GM18951 (cell line): ENCODE results near the gene CRLF2.
"Not testable (repeated sequence)": the region's sequence is repeated elsewhere in the genome, so short reads cannot be mapped to it uniquely, and the experiment has no call there.

Source experiments
- POLR2A ChIP-seq: IDR thresholded peaks from 4 replicates; pipeline ENCODE4 v1.6.1; 2011; ENCODE audit warnings: mild to moderate bottlenecking; ENCODE audit not compliant: insufficient read length, insufficient read depth; ENCODE audit errors: extremely low read depth
- in situ Hi-C: fragments of 300-500 bp; cut with MboI; formaldehyde crosslinking; loops from one replicate; pipeline ENCODE4 v1.12.0; 2022; ENCODE audit warnings: low sequenced_read_pairs, mixed read lengths, inconsistent platforms; ENCODE audit not compliant: unreplicated experiment

The CRLF2 gene

DNA sequence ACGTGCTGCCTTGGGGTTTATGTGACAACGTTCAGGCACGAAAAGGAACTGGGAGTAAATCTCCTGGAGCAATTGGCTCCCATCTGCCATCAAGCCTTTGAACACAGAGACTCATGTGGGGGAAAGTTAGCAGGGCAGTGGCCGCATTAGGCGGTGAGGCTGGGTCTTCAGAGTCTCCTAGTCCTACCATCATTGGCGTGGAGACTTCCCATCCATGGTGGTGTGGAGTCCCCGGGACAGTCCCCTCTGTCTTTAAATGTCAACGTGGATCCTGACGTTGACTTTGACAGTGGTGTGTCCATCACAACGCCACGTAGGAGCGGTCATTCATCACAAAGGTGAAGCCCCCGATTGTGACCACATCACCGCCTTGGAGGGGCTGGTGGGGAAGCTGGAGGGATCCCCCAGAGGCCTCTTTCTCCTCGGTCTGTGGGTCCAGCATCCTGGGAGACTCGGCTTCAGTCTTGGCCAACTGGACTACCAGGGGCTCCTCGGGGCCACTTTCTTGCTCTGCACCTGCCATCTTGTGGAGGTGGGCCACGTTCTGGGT is 21.8 kb downstream of the CRLF2 start:
- in situ Hi-C loops, result no loop called here
- no peak for TF ChIP-seq POLR2A

DNA sequence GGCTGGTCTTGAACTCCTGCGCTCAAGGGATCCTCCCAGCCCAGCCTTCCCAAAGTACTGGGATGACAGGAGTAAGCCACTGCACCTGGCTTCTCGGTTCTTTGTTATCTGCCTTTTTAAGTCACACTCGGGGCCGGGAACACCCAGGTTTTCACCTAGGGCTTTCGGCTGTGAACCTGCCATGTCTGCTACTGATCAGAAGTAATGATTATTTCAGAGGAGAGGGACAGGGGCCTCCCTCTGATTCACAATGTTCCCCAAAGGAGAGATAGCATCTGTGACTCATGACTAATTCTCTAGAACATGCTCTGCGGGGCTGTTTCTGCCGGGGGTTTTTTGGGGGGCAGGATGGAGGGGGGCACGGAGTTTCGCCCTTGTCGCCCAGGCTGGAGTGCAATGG is 26.9 kb downstream of the CRLF2 start:
- in situ Hi-C loops, result no loop called here
- TF ChIP-seq POLR2A, result no peak

DNA sequence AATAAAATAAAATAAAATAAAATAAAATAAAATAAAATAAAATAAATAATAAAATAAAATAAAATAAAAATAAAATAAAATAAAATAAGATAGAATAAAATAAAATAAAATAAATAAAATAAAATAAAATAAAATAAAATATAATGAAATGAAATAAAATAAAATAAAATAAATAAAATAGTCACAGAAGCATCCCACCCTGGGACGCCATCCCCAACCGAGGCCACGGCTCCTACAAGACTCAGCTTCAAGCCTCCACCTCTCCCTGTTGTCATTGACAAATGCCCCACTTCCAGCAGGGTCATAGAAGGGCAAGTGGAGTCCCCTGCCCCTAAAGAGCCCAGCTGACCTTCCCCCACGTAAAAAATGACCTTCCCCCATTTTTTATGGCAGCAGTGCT is 30.2 kb downstream of the CRLF2 start:
- no peak for TF ChIP-seq POLR2A
- in situ Hi-C loops, result no loop called here

DNA sequence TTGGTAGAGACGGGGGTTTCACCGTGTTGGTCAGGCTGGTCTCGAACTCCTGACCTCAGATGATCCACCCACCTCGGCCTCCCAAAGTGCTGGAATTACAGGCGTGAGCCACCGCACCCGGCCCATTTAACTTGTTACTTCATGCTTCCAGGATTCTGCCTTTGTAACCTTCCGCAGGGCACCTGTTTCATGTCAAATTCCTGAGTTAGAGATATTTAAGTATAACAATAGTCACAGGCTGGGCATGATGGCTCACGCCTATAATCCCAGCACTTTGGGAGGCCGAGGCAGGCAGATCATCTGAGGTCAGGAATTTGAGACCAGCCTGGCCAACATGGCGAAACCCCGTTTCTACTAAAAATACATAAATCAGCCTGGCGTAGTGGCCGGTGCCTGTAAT is 30.8 kb downstream of the CRLF2 start:
- in situ Hi-C loops, result not testable (repeated sequence)

DNA sequence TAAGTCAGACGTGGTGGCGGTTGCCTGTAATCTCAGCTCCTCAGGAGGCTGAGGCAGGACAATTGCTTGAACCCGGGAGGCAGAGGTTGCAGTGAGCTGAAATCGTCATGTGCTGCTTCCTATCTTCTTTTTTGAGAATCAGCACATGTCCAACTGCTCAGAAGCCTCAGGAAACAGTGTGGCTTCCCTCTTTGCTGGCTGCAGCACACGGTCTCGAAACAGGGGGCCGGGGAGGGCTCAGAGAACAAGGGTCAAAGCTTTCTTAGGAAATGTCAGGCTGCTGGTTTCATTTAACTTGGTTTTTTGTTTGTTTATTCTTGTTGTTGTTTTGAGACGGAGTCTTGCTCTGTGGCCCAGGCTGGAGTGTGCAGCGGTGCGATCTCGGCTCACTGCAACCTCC is 31.3 kb downstream of the CRLF2 start:
- TF ChIP-seq POLR2A, result no peak
- in situ Hi-C loops, result no loop called here

DNA sequence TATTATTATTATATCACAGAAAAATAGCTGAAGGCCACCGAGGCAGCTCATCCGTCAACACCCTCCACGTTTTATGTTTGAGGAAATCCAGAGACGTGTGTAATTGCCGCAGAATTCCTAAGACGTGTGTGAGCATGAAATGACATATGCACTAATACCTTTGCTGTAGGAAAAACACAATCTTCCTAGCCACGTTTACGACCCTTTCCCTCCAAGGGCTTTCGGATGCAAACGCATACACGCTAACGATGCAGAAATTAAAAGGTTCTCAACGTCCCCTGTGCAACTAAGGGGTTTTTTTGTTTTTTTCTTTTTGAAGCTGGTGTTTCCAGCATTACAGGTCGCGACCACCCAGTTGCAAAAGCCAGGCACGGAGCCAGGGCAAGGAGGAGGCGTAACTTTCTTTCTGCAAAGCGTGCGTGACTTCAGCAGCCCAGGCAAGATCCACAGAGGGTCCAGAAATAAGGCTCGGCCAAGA is 33.8 kb downstream of the CRLF2 start:
- in situ Hi-C loops, result no loop called here
- TF ChIP-seq POLR2A, result no peak

DNA sequence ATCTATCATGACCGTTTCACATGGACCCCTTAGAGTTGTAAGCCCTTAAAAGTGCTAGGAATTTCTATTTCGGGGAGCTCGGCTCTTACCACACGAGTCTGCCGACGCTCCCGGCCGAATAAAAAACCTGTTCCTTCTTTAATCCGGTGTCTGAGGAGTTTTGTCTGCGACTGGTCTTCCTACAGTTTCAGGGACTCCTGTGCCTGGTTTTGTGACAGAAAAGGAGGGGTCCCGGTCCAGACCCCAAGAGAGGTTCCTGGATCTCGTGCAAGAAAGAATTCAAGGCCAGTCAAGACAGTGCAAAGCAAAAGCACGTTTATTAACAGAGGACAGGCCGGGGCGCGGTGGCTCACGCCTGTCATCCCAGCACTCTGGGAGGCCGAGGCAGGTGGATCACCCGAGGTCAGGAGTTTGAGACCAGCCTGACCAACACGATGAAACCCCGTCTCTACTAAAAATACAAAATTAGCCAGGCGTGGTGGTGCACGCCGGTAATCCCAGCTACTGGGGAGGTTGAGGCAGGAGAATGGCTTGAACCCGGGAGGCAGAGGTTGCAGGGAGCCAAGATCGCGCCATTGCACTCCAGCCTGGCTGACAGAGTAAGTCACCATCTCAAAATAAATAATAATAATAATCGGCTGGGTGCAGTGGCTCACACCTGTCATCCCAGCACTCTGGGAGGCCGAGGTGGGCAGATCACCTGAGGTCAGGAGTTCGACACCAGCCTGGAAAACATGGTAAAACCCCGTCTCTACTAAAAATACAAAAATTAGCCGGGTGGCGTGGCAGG is 35.7 kb downstream of the CRLF2 start:
- in situ Hi-C loops, result not testable (repeated sequence)

DNA sequence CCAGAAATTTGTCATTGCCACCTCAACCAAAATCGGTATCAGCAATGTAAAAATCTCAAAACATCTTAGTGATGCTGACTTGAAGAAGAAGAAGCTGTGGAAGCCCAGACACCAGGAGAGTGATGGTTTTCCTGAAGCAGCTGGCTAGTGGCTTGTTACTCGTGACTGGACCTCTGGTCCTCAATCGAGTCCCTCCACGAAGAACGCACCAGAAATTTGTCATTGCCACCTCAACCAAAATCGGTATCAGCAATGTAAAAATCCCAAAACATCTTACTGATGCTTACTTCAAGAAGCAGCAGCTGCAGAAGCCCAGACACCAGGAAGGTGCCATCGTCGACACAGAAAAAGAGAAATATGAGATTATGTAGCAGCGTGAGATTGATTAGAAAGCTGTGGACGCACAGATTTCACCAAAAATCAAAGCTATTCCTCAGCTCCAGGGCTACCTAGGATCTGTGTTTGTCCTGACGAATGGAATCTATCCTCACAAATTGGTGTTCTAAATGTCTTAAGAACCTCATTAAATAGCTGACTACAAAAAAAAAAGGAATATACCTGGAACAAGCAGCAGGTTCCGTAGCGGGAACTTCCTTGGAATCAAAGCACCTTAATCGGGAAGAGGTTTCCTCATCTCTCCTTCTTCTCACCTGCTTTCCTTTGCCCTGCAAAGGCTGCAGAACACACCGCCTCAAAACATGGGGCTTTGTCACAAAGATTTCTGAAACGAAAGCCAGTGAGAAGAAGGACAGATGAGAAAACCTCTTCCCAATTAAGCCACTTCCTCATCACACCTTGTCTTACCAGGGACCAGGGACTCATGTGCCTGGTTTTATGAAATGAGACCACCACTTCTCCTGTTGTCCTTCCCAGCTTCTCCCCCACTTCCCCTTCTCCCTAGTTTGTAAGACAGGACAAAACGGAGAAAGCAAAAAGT is 37.6 kb downstream of the CRLF2 start:
- in situ Hi-C loops, result not testable (repeated sequence)

DNA sequence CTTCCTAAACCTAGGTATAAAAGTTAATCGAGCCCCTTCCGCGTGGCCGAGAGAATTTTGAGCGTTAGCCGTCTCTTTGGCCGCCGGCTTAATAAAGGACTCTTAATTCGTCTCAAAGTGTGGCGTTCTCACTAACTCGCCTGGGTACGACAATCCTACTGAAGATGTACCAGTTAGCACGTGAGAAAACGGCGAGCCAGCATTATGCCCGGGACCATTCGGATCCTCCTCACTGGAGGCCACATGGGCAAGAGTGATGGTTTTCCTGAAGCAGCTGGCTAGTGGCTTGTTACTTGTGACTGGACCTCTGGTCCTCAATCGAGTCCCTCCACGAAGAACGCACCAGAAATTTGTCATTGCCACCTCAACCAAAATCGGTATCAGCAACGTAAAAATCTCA is 39.0 kb downstream of the CRLF2 start:
- in situ Hi-C loops, result not testable (repeated sequence)

DNA sequence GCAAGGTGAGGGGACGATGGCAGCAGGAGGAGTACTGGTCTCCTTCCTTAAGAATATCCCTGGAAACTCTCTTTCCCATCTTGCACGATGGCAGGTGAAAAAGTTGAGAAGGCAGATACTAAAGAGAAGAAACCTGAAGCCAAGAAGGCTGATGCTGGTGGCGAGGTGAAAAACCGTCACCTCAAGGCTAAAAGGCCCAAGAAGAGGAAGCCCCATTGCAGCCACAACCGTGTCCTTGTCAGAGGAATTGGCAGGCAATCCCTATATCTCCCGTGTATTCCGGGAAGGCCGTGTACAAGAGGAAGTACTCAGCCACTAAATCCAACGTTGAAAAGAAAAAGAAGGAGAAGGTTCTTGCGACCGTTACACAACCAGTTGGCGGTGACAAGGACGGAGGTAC is 40.0 kb downstream of the CRLF2 start:
- TF ChIP-seq POLR2A, result no peak
- in situ Hi-C loops, result no loop called here

DNA sequence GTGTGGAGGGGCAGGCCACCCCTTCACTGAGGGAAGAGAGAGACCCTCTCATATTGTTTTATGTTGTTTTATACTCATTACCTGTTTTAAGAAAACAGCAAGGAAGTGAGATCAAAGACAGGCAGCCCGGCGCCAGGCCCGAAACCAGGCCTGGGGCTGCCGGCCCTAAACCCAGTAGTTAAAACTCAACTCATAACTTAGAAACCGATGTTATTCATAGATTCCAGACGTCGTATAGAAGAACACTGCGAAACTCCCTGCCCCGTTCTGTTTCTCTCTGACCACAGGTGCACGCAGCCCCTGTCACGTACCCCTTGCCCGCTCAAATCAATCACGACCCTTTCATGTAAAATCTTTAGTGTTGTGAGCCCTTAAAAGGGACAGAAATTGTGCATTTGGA is 40.5 kb downstream of the CRLF2 start:
- in situ Hi-C loops, result not testable (repeated sequence)

DNA sequence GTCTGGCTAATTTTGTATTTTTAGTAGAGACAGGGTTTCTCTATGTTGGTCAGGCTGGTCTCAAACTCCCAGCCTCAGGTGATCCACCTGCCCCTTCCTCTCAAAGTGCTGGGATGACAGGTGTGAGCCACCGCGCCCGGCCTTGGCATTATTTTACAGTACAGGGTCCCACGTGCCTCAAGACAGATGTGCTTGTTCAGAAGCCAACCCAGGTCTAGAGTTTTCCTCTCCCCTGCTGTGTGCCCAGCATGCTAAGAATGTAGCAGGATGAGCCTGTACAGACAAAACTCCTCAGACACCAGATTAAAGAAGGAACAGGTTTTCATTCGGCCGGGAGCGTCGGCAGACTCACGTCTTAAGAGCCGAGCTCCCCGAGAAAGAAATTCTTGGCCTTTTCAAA is 42.2 kb downstream of the CRLF2 start:
- no peak for TF ChIP-seq POLR2A
- in situ Hi-C loops, result no loop called here

DNA sequence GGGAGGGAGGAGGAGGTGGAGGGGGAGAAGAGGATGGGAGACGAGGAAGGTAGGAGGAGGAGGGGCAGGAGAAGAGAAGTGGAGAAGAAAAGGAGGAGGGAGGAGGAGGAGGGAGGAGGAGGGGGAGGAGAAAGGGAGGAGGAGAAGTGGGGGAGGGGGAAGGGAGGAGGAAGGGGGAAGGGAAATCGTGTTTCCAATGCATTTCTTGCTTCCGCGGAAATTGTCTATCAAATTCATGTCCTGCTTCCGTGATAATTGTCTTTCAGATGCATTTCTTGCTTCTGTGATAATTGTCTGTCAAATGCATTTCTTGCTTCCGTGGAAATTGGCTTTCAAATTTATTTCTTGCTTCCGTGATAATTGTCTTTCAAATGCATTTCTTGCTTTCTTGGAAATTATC is 43.3 kb downstream of the CRLF2 start:
- in situ Hi-C loops, result no loop called here
- no peak for TF ChIP-seq POLR2A

DNA sequence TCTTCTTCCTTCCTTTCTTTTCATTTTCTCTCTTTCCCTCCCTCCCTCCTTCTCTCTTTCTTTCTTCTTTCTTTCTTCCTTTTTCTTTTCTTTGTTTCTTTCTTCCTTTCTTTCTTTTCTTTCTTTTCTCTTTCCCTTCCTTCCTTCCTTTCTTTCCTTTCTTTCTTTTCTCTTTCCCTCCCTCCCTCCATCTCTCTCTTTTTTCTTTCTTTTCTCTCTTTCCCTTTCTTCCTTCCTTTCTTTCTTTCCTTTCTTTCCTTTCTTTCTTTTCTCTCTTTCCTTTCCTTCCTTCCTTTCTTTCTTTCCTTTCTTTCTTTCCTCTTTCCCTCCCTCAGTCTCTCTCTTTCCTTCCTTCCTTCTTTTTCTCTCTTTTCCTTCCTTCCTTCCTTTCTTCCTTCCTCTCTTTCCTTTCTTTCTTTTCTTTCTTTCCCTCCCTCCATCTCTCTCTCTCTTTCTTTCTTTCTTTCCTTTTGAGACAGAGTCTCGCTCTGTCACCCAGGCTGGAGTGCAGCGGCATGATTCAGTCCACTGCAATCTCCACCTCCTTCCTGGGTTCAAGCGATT is 44.4 kb downstream of the CRLF2 start:
- no peak for TF ChIP-seq POLR2A
- in situ Hi-C loops, result no loop called here
